ENCODE results near the gene HIPK2.
"Not testable (repeated sequence)": the region's sequence is repeated elsewhere in the genome, so short reads cannot be mapped to it uniquely, and the experiment has no call there.

HIPK2 gene

GRCh38 chr7:139613971-139614411 lies 163.8 kb downstream of the HIPK2 start:
- no peak for DNase-seq

GRCh38 chr7:139611556-139611955 lies 166.2 kb downstream of the HIPK2 start:
- DNase-seq, result not testable (repeated sequence)

- no peak for DNase-seq
These were observed 167.2 kb downstream of the HIPK2 start for GRCh38 chr7:139610595-139610994.

GRCh38 chr7:139603896-139604295 lies 173.9 kb downstream of the HIPK2 start:
- DNase-seq, result no peak

GRCh38 chr7:139603282-139603681 lies 174.5 kb downstream of the HIPK2 start:
- no peak for DNase-seq

GRCh38 chr7:139602143-139602722 lies 175.6 kb downstream of the HIPK2 start:
- peak; percentile 60 for DNase-seq

- DNase-seq, result no peak
These were observed 176.6 kb downstream of the HIPK2 start for GRCh38 chr7:139601176-139601575.

- DNase-seq, result no peak
These were observed 177.5 kb downstream of the HIPK2 start for GRCh38 chr7:139600306-139600705.

- peak; percentile 83 for DNase-seq
These were observed 179.2 kb downstream of the HIPK2 start for GRCh38 chr7:139598642-139599041.

- DNase-seq, result no peak
These were observed 180.8 kb downstream of the HIPK2 start for GRCh38 chr7:139597028-139597427.

- DNase-seq, result no peak
These were observed 181.2 kb downstream of the HIPK2 start for GRCh38 chr7:139596626-139597025.

GRCh38 chr7:139595806-139596205 lies 182.0 kb downstream of the HIPK2 start:
- DNase-seq, result no peak

- DNase-seq, result no peak
These were observed 182.8 kb downstream of the HIPK2 start for GRCh38 chr7:139594911-139595476.

GRCh38 chr7:139594090-139594489 lies 183.7 kb downstream of the HIPK2 start:
- no peak for DNase-seq

- no peak for DNase-seq
These were observed 184.9 kb downstream of the HIPK2 start for GRCh38 chr7:139592801-139593461.

- peak; percentile 18 for DNase-seq
These were observed 186.1 kb downstream of the HIPK2 start for GRCh38 chr7:139591550-139592195.

- no peak for DNase-seq
These were observed 188.3 kb downstream of the HIPK2 start for GRCh38 chr7:139589474-139589873.

- DNase-seq, result no peak
These were observed 189.2 kb downstream of the HIPK2 start for GRCh38 chr7:139588632-139589031.

GRCh38 chr7:139587535-139587934 lies 190.3 kb downstream of the HIPK2 start:
- DNase-seq, result no peak

- DNase-seq, result no peak
These were observed 191.5 kb downstream of the HIPK2 start for GRCh38 chr7:139586286-139586685.

GRCh38 chr7:139585042-139585441 lies 192.8 kb downstream of the HIPK2 start:
- DNase-seq, result no peak

GRCh38 chr7:139583826-139584553 lies 193.8 kb downstream of the HIPK2 start:
- DNase-seq, result no peak

- DNase-seq, result no peak
These were observed 195.1 kb downstream of the HIPK2 start for GRCh38 chr7:139582671-139583155.

All from NCI-H2029 treated with DMSO at 0.1 percent for 48 hours (cell line).